Measurements from ENCODE around the gene PRAMEF12. TPM values are rescaled to one million over a fixed set of nuclear protein-coding genes. Genes with fewer than 3 reads are reported as not detected.

PRAMEF12 gene
- total RNA-seq, 1 experiment from 2014 or later = not detected

- no peaks in the 10 kb centered on the region for H3K4me1 ChIP-seq (replicated peaks; ENCODE audit: insufficient read depth)
- no peak overlapping the region for H3K4me2 ChIP-seq
- DNase-seq = no peak
- TF ChIP-seq EZH2 (IDR thresholded peaks at IDR 0.05; ENCODE audit: low read depth) (no peak), CTCF (conservative IDR thresholded peaks at IDR 0.05) (no peak)
- ChIA-PET POLR2A (ENCODE audit: unreplicated experiment) (no interaction called here), CTCF (no interaction called here)
- no peaks in the 10 kb centered on the region for H3F3A ChIP-seq (ENCODE audit: insufficient read depth, low read depth)
- H3K9me3 ChIP-seq (ENCODE audit: insufficient read depth, low read depth) = no peaks in the 10 kb centered on the region
- no peak overlapping the region for H3K27ac ChIP-seq
- no peaks in the 10 kb centered on the region for H4K20me1 ChIP-seq (ENCODE audit: insufficient read depth)
- H2AFZ ChIP-seq = no peak overlapping the region
- intact Hi-C loops (cut with micrococcal nuclease; ENCODE audit: unreplicated experiment) = loop anchor here (10.0 kb wide), 2 partner anchors 496 to 656 kb away; no protein-coding TSS in a partner anchor
- no peaks in the 10 kb centered on the region for H3K79me2 ChIP-seq (ENCODE audit: low read depth)
- no peak overlapping the region for H3K4me3 ChIP-seq
- H3K36me3 ChIP-seq (ENCODE audit: low read depth) = no peaks in the 10 kb centered on the region
- no TSS peak for BruUV-seq (replicated peaks)
- peaks cover 6% of the 10 kb centered on the region; the same call in 1 of the 2 replicates for H3K27me3 ChIP-seq (ENCODE audit: insufficient read depth, low read depth)
- H3K9me2 ChIP-seq (ENCODE audit: insufficient read depth) = no peaks in the 10 kb centered on the region
Observed at GRCh38 chr1:12770620-12771019, 2.9 kb upstream of the PRAMEF12 start.

- Histone ChIP-seq H3K36me3 (ENCODE audit: low read depth) (no peaks in the 10 kb centered on the region), H3F3A (ENCODE audit: insufficient read depth, low read depth) (no peaks in the 10 kb centered on the region), H3K9me2 (ENCODE audit: insufficient read depth) (no peaks in the 10 kb centered on the region), H4K20me1 (ENCODE audit: insufficient read depth) (no peaks in the 10 kb centered on the region), H3K4me3 (no peak overlapping the region), H3K27me3 (ENCODE audit: insufficient read depth, low read depth) (peaks cover 6% of the 10 kb centered on the region; the same call in 1 of the 2 replicates), H3K4me2 (no peak overlapping the region), H3K9me3 (ENCODE audit: insufficient read depth, low read depth) (no peaks in the 10 kb centered on the region), H3K27ac (no peak overlapping the region), H3K79me2 (ENCODE audit: low read depth) (no peaks in the 10 kb centered on the region), H2AFZ (no peak overlapping the region), H3K4me1 (replicated peaks; ENCODE audit: insufficient read depth) (no peaks in the 10 kb centered on the region)
- no TSS peak for BruUV-seq (replicated peaks)
- DNase-seq = no peak
- TF ChIP-seq CTCF (conservative IDR thresholded peaks at IDR 0.05) (no peak), EZH2 (IDR thresholded peaks at IDR 0.05; ENCODE audit: low read depth) (no peak)
- intact Hi-C loops (cut with micrococcal nuclease; ENCODE audit: unreplicated experiment) = loop anchor here (10.0 kb wide), 2 partner anchors 496 to 656 kb away; no protein-coding TSS in a partner anchor
- POLR2A ChIA-PET (ENCODE audit: unreplicated experiment) = no interaction called here
- CTCF ChIA-PET = no interaction called here
Observed at GRCh38 chr1:12771186-12771585, 2.4 kb upstream of the PRAMEF12 start.

- no TSS peak for BruUV-seq (replicated peaks)
- intact Hi-C loops (cut with micrococcal nuclease; ENCODE audit: unreplicated experiment) = loop anchor here (10.0 kb wide), 2 partner anchors 498 to 658 kb away; no protein-coding TSS in a partner anchor
- DNase-seq = no peak
- no peaks in the 10 kb centered on the region for H3K9me3 ChIP-seq (ENCODE audit: insufficient read depth, low read depth)
- H3K4me3 ChIP-seq = no peak overlapping the region
- TF ChIP-seq EZH2 (IDR thresholded peaks at IDR 0.05; ENCODE audit: low read depth) (no peak), CTCF (conservative IDR thresholded peaks at IDR 0.05) (no peak)
- POLR2A ChIA-PET (ENCODE audit: unreplicated experiment) = no interaction called here
- H3K4me1 ChIP-seq (replicated peaks; ENCODE audit: insufficient read depth) = no peaks in the 10 kb centered on the region
- no peak overlapping the region for H2AFZ ChIP-seq
- H3K79me2 ChIP-seq (ENCODE audit: low read depth) = no peaks in the 10 kb centered on the region
- H3K36me3 ChIP-seq (ENCODE audit: low read depth) = no peaks in the 10 kb centered on the region
- no peaks in the 10 kb centered on the region for H3F3A ChIP-seq (ENCODE audit: insufficient read depth, low read depth)
- H3K4me2 ChIP-seq = no peak overlapping the region
- H3K27me3 ChIP-seq (ENCODE audit: insufficient read depth, low read depth) = peaks cover 6% of the 10 kb centered on the region; the same call in 1 of the 2 replicates
- no peak overlapping the region for H3K27ac ChIP-seq
- CTCF ChIA-PET = no interaction called here
- no peaks in the 10 kb centered on the region for H4K20me1 ChIP-seq (ENCODE audit: insufficient read depth)
- no peaks in the 10 kb centered on the region for H3K9me2 ChIP-seq (ENCODE audit: insufficient read depth)
Observed at GRCh38 chr1:12772520-12772919, 1.0 kb upstream of the PRAMEF12 start.

Measured in PC-9 (cell line).